ENCODE measurements around the gene TUBB2B. TPM values are rescaled to one million over a fixed set of nuclear protein-coding genes. Genes with fewer than 3 reads are reported as not detected.

TUBB2B gene
- total RNA-seq, 2 experiments from 2014 or later, result not detected

DNA sequence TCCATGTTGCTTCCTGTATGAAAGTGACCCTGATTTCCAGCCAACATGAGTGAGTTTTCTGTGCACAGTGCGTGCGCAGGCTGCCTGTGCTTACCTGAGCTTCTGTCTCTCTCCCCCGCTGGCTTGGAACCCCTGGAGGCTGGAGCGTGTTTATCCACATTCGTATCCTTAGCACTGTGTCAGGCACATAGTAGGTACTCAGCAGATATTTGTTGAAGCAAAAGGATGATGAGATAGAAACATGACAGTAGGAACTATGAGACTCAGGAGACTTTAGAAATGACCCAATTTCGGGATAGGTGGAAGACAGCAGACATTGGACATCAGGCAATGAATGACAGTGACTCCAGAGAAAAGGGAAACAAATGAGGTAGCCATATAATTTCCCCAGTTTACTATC, 15.2 kb downstream of the TUBB2B start:
- H3K27me3 Mint-ChIP-seq, result peaks cover 17% of the 10 kb centered on the region
- H3K4me3 Mint-ChIP-seq, result no peak overlapping the region
- POLR2A ChIA-PET, result no interaction called here
- CTCF ChIA-PET, result no interaction called here
- no peaks in the 10 kb centered on the region for H3K36me3 Mint-ChIP-seq (ENCODE audit: low read depth)
- H3K27ac Mint-ChIP-seq, result no peak overlapping the region
- H3K4me1 Mint-ChIP-seq, result peaks cover 19% of the 10 kb centered on the region
- H3K9me3 Mint-ChIP-seq, result no peaks in the 10 kb centered on the region
- no peak for DNase-seq

DNA sequence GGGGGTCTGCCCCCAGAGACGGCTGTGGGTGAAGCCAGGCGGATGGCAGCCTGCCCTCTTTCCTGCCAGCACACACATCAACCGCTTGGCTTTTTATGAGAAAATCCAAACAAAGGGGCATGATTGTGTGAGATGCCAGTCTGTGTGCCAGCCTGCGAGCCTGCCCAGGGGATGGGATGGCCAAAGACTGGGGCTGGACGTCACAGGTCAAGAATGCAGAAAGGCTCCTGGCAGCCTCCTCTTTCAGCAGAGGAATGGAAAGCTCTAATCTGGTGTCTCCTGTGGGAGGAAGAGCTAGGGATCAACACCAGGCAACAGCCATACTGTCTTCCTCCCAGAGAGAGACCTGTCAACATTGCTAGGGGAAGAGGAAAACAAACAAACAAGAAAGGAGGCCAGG, 15.8 kb downstream of the TUBB2B start:
- H3K36me3 Mint-ChIP-seq (ENCODE audit: low read depth), result no peaks in the 10 kb centered on the region
- no peak overlapping the region for H3K27ac Mint-ChIP-seq
- H3K9me3 Mint-ChIP-seq, result no peaks in the 10 kb centered on the region
- no peak for DNase-seq
- no peak overlapping the region for H3K4me3 Mint-ChIP-seq
- CTCF ChIA-PET, result no interaction called here
- POLR2A ChIA-PET, result no interaction called here
- peaks cover 19% of the 10 kb centered on the region for H3K4me1 Mint-ChIP-seq
- H3K27me3 Mint-ChIP-seq, result peaks cover 17% of the 10 kb centered on the region

DNA sequence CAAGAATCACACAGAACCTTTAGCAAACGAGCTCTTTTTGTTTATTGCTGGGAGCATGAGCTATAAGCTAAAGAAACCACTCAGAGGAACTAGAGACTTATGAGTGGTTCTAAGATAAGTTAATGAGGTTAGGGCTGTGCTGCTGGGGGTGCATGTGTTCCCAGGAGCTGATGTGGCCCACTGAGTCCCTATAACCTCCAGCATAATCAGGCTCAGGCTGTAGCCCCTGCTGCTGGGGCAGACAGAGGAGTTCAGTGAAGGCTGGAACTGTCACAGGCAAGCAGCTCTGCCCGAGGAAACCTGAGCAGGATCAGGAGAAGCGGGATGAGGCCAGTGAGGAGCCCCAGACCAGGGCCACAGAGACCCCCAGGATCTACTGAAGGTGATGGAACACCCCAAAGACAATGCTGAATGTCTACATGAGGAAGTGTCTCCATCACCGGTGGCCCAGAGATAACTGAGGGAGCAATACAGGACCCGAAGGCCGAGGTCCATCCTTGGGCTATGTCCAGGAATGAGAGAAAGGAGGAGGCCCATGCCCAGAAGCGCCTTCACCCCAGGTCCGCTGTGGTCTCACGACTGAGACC, 17.3 kb downstream of the TUBB2B start:
- H3K4me3 Mint-ChIP-seq, result no peak overlapping the region
- POLR2A ChIA-PET, result no interaction called here
- no peak for DNase-seq
- H3K27me3 Mint-ChIP-seq, result peaks cover 11% of the 10 kb centered on the region
- CTCF ChIA-PET, result interaction anchor here (1.6 to 2.6 kb wide), 3 partner anchors 9 to 41 kb away, joined by 4 to 9 read pairs (median 5); no protein-coding TSS in a partner anchor
- no peaks in the 10 kb centered on the region for H3K9me3 Mint-ChIP-seq
- H3K4me1 Mint-ChIP-seq, result peaks cover 19% of the 10 kb centered on the region
- H3K36me3 Mint-ChIP-seq (ENCODE audit: low read depth), result no peaks in the 10 kb centered on the region
- H3K27ac Mint-ChIP-seq, result no peak overlapping the region

DNA sequence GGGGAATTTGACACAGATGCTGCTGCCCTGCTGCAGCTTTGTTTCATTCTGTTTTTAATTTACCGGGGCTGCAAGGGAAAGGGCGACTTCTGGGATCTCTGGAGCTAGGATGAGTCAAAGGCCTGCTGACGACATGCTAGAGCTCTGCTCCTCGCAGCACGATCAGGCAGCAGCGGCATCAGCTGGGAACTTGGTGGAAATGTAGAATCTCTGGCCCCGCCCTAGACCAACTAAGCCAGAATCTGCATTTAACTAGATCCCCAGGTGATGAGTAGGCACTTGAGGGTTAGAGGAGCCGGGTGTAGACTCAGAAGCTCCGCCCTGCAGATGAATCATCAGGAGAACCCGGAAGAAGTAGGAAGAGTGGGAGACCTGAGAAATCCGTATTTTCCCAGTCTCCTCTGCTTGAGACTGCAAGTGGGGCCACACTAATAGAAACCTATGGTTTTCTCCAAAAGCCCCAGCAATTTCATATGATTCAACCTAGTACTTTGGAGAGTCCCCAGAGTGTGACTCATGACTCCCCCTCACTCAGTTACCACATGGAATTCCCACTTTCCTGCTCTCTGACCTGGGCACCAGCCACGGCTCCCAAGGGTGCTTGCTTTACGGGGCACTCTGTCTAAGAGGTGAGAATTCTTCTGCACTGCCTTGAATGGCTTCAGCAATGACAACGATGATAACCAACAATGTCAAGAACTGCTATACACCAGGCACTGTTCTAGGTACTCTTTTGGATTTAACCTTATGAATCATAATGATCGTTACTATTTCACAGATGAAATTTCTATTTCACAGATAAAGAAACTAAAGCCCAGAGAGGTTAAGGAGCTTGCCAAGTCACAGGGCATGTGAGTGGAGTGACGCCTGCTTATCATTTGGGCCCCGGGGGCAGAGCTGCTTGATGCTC, 18.1 kb downstream of the TUBB2B start:
- Mint-ChIP-seq H3K9me3 (no peaks in the 10 kb centered on the region), H3K27me3 (peaks cover 10% of the 10 kb centered on the region), H3K4me3 (peak overlapping the region; percentile 6), H3K27ac (peak overlapping the region; percentile 52), H3K4me1 (peaks cover 19% of the 10 kb centered on the region), H3K36me3 (ENCODE audit: low read depth) (no peaks in the 10 kb centered on the region)
- ChIA-PET CTCF (interaction anchor here (1.0 to 2.6 kb wide), 5 partner anchors 9 to 52 kb away, joined by 3 to 9 read pairs (median 5); partner anchors contain the start of gene TUBB2A), POLR2A (interaction anchor here (0.9 to 1.0 kb wide), 3 partner anchors 15 to 269 kb away, joined by 3 to 4 read pairs (median 3); partner anchors contain the start of gene TUBB2A)
- DNase-seq, result peak; percentile 50

DNA sequence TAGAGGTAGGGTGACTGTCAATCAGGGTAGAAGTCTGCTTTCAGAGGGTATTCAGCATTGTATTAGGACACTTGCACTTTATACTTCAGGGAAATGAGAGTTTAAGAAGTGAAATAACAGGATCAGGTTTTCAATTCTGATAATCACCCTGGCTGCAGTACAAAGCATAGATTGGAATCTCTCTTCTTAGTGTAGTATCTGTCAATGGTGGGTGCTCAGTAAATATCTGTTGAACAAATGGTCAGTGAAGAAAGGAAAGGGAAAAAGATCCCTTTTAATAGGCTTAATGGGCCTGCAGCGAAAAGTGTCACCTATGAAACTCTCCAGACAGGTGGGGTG, 18.7 kb downstream of the TUBB2B start:
- no peak for DNase-seq
- ChIA-PET POLR2A (interaction anchor here (0.9 to 1.0 kb wide), 3 partner anchors 14 to 268 kb away, joined by 3 to 4 read pairs (median 3); partner anchors contain the start of gene TUBB2A), CTCF (interaction anchor here (1.0 to 2.6 kb wide), 5 partner anchors 10 to 52 kb away, joined by 3 to 9 read pairs (median 5); partner anchors contain the start of gene TUBB2A)
- no peaks in the 10 kb centered on the region for H3K9me3 Mint-ChIP-seq
- no peak overlapping the region for H3K27ac Mint-ChIP-seq
- H3K36me3 Mint-ChIP-seq (ENCODE audit: low read depth), result no peaks in the 10 kb centered on the region
- peaks cover 8% of the 10 kb centered on the region for H3K27me3 Mint-ChIP-seq
- peaks cover 19% of the 10 kb centered on the region for H3K4me1 Mint-ChIP-seq
- H3K4me3 Mint-ChIP-seq, result no peak overlapping the region

DNA sequence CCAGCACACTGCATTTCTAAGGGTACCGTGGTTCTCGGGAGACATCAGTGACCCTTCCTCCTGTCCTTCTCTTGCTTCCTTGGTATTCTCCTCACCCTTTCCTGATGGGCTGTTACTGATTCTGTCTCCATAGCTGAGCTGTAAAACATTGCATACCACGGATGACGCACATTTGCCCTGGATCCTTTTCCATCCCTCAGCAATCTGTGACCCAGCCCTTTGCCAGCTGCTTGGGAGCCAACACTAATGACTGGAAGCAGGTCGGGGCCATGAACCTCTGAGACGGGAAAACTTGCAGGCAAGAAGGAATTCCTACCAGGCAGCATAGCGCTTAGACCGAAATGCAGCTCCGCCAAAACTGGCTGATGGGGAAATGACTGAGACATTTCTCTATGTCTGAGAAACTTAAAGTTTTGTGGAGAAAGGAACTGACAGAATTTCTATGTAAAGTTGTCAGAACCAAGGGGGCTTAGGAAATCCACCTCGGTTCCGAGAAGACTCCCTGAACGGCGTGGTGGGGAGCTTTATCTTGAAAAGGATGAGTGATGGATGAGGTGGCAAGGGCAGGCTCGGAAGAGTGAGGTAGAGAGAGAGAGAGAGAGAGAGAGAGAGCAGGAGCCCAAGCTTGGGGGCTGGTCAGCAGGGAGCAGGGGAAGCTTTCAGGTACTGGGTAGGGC, 19.2 kb downstream of the TUBB2B start:
- no peaks in the 10 kb centered on the region for H3K9me3 Mint-ChIP-seq
- CTCF ChIA-PET, result interaction anchor here (1.0 to 2.6 kb wide), 4 partner anchors 21 to 51 kb away, joined by 3 to 9 read pairs (median 6); partner anchors contain the start of gene TUBB2A
- no peak for DNase-seq
- H3K4me3 Mint-ChIP-seq, result no peak overlapping the region
- POLR2A ChIA-PET, result interaction anchor here (0.9 to 1.0 kb wide), 2 partner anchors 14 to 51 kb away, joined by 3 to 4 read pairs; partner anchors contain the start of gene TUBB2A
- H3K36me3 Mint-ChIP-seq (ENCODE audit: low read depth), result no peaks in the 10 kb centered on the region
- H3K27me3 Mint-ChIP-seq, result peaks cover 12% of the 10 kb centered on the region
- H3K4me1 Mint-ChIP-seq, result peaks cover 19% of the 10 kb centered on the region
- no peak overlapping the region for H3K27ac Mint-ChIP-seq

DNA sequence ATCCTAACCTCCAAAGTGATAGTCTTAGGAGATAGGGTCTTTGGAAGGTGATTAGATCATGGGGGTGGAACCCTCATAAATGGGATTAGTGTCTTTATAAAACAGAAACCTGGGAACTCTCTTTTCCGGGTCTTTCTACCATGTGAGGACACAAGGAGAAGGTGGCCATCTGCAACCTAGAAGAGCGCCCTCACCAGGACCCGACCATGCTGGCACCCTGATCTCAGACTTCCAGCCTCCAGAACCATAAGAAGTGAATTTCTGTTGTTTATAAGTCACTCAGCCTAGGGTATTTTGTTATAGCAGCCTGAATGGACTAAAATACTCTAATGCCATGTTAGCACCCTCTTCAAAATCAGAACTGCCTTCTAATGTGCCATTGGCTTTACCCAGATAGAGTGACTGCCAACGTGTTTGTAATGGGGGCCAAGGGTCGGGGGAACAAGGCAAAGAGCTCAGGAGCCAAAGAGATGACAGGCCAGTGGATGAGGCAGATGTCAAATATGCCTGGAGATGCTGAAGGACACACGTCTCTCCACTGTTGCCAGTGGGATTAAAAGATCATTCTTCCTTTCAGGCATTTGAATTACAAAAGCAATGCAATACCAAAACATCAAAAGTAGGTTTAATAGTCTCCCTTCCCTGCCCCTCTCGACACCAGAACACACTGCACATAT, 21.0 kb downstream of the TUBB2B start:
- no peaks in the 10 kb centered on the region for H3K9me3 Mint-ChIP-seq
- CTCF ChIA-PET, result no interaction called here
- peaks cover 19% of the 10 kb centered on the region for H3K4me1 Mint-ChIP-seq
- no peak for DNase-seq
- POLR2A ChIA-PET, result no interaction called here
- no peak overlapping the region for H3K4me3 Mint-ChIP-seq
- H3K36me3 Mint-ChIP-seq (ENCODE audit: low read depth), result no peaks in the 10 kb centered on the region
- peaks cover 14% of the 10 kb centered on the region for H3K27me3 Mint-ChIP-seq
- H3K27ac Mint-ChIP-seq, result no peak overlapping the region

DNA sequence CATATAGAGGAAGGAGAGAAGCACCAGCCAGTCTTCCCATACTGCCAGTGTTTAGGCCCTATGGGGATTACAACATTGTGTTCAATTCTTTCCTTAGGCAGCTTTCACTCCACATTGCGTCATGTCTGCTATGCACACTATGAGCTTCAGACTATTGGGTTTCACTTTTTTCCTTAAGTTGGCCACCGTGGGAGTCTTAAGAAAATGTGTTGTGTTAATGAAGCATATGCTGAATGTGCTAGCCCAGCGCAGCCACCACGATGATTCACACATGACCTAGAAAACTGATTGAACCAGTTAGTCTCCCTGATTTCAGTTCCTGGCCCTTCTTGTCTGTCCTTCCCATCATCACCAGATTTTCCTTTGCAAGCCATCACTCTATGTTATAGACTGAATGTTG, 21.5 kb downstream of the TUBB2B start:
- POLR2A ChIA-PET, result no interaction called here
- H3K36me3 Mint-ChIP-seq (ENCODE audit: low read depth), result no peaks in the 10 kb centered on the region
- H3K4me3 Mint-ChIP-seq, result no peak overlapping the region
- no peak overlapping the region for H3K27ac Mint-ChIP-seq
- no peaks in the 10 kb centered on the region for H3K9me3 Mint-ChIP-seq
- no peak for DNase-seq
- CTCF ChIA-PET, result no interaction called here
- H3K27me3 Mint-ChIP-seq, result peaks cover 15% of the 10 kb centered on the region
- peaks cover 19% of the 10 kb centered on the region for H3K4me1 Mint-ChIP-seq

DNA sequence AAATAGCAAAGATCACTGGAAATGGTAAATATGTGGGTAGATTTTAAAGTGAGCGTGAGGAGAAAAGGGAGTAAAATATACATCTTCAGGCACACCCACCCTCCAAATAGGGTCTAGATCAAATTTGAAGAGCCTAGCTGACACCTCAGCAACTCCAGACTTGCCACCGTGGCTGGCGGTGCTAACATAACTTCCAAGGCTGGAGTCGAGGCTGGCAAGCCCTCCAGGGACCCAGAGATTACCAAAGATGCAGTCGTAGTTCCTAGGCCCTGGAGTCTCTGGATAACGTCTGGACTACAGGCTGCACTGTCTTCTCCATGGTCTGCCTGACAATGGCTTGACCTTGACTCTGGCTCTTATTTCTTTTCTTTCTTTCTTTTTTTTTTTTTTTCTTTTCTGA, 22.5 kb downstream of the TUBB2B start:
- H3K9me3 Mint-ChIP-seq, result no peaks in the 10 kb centered on the region
- H3K4me3 Mint-ChIP-seq, result no peak overlapping the region
- no peak overlapping the region for H3K27ac Mint-ChIP-seq
- CTCF ChIA-PET, result no interaction called here
- H3K4me1 Mint-ChIP-seq, result peaks cover 19% of the 10 kb centered on the region
- no peak for DNase-seq
- H3K27me3 Mint-ChIP-seq, result peaks cover 23% of the 10 kb centered on the region
- POLR2A ChIA-PET, result no interaction called here
- no peaks in the 10 kb centered on the region for H3K36me3 Mint-ChIP-seq (ENCODE audit: low read depth)

DNA sequence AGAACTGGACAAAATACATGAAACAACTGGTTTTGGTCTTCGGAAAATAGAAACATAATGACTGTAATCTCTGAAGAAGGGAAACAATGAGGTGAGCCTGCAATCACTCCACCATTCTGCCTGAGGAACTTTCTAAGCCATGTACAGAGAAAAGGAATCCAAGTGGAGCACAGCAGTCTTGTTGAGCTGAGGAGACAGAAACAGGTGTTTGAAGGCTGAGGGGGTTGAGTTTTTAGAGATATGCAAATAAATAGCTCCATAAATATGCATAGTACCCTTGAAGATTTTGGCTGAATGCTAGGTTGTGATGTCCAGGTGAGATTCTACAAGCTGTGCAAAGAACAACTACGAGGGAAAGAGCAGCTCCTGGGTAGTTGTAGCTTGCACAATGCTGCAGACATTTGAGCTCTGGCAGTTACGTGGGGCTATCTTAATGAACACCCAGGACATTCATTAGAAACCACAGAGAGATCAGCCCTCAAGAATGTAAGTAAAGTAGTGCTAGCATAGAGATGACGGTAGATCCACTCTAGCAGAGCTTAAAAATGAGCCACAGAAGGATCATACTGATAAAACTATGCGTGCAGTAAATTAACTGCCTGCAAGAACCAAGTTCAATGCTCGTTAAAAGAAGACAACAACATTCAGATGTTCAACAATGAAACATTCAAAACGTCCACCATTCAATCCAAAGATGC, 24.3 kb downstream of the TUBB2B start:
- no peak for DNase-seq
- Mint-ChIP-seq H3K27me3 (peaks cover 29% of the 10 kb centered on the region), H3K4me3 (no peak overlapping the region), H3K36me3 (ENCODE audit: low read depth) (no peaks in the 10 kb centered on the region), H3K27ac (no peak overlapping the region), H3K9me3 (peaks cover 2% of the 10 kb centered on the region), H3K4me1 (peaks cover 1% of the 10 kb centered on the region)
- POLR2A ChIA-PET, result no interaction called here
- CTCF ChIA-PET, result interaction anchor here (1.1 kb wide), 1 partner anchor 41 kb away, joined by 3 read pairs; no protein-coding TSS in a partner anchor

DNA sequence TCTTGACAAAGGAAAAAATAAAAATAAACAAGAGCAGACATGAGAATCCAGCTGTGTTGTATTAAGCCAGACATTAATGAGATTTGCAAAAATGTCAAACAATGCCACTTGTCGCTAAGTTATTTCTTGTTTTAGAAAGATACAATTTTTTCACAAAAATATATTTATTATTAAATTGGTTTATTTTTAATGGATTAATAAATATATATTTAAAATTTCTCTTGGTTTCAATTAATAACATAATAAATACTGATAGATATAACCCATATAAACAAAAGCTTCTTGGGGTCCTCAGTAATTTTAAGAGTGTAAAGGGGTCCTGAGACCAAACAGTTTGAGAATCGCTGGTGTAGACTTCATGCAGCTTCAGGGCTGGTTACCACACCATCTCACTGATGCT, 26.1 kb downstream of the TUBB2B start:
- CTCF ChIA-PET, result interaction anchor here (1.4 kb wide), 1 partner anchor 50 kb away, joined by 5 read pairs; no protein-coding TSS in a partner anchor
- H3K27ac Mint-ChIP-seq, result no peak overlapping the region
- no peaks in the 10 kb centered on the region for H3K4me1 Mint-ChIP-seq
- peaks cover 2% of the 10 kb centered on the region for H3K9me3 Mint-ChIP-seq
- H3K36me3 Mint-ChIP-seq (ENCODE audit: low read depth), result no peaks in the 10 kb centered on the region
- H3K4me3 Mint-ChIP-seq, result no peak overlapping the region
- no peak for DNase-seq
- POLR2A ChIA-PET, result no interaction called here
- H3K27me3 Mint-ChIP-seq, result peaks cover 29% of the 10 kb centered on the region

DNA sequence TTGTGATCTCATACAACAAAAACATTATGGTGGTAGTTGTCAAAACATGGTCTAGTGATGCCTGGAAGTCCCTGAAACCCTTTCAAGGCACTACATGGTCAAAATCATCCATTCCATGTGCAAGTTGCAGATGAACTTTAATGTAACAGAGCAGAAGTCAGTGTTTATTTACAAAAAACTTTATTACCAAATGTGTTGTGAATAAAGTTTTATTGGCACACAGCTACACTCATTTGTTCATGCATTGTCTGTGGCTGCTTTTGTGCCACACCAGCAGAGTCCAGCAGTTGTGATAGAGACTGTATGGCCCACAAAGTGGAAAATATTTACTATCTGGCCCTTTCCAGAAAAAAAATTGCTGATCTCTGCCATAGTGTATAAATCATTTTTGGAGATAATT, 26.8 kb downstream of the TUBB2B start:
- Mint-ChIP-seq H3K27ac (no peak overlapping the region), H3K27me3 (peaks cover 29% of the 10 kb centered on the region), H3K4me1 (no peaks in the 10 kb centered on the region), H3K36me3 (ENCODE audit: low read depth) (no peaks in the 10 kb centered on the region), H3K4me3 (no peak overlapping the region), H3K9me3 (peaks cover 2% of the 10 kb centered on the region)
- ChIA-PET CTCF (interaction anchor here (1.4 kb wide), 1 partner anchor 51 kb away, joined by 5 read pairs; no protein-coding TSS in a partner anchor), POLR2A (no interaction called here)
- no peak for DNase-seq
